Measurements from ENCODE around the gene TCEAL7. TPM values are rescaled to one million over a fixed set of nuclear protein-coding genes. Genes with fewer than 3 reads are reported as not detected.

Gene TCEAL7
- total RNA-seq, 4 donors from 2014 or later, result 10.0 to 20.5 (median 13.6) TPM

DNA sequence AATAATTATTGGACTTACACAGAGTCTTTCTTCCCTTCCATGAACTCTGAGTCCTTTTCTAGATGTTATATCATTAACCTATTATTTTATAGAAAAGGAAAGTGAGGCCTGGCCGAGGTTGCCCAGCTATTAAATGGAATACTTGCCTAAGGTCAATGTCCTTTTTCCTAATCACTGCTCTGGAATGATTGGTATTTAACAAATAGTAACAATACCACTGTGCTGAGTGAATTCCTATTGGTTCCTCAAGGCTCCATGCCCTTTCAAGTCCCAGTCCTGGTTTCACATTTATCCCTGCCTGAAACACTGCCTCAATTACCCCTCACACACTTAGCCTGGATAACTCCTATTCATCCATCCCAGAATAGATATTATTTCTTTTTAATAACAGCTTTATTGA lies 32.4 kb downstream of the TCEAL7 start:
- Histone ChIP-seq H3K9me3 (no peaks in the 10 kb centered on the region), H3K27ac (no peak overlapping the region), H3K36me3 (no peaks in the 10 kb centered on the region), H3K4me1 (peaks cover 0 to 6% (median 0%) of the 10 kb centered on the region in 3 donors), H3K4me3 (no peak overlapping the region), H3K27me3 (no peaks in the 10 kb centered on the region)
- WGBS, 2 donors (ENCODE audit: low coverage in 1 of 2), result 42 to 60% methylated on average over 1 of the region's 1 CpG
- no peak for ATAC-seq
- TF ChIP-seq POLR2AphosphoS5 (IDR thresholded peaks at IDR 0.05) (no peak), POLR2A (IDR thresholded peaks at IDR 0.05) (no peak), EP300 (IDR thresholded peaks at IDR 0.05) (no peak)
- TF ChIP-seq, protein P1, sequence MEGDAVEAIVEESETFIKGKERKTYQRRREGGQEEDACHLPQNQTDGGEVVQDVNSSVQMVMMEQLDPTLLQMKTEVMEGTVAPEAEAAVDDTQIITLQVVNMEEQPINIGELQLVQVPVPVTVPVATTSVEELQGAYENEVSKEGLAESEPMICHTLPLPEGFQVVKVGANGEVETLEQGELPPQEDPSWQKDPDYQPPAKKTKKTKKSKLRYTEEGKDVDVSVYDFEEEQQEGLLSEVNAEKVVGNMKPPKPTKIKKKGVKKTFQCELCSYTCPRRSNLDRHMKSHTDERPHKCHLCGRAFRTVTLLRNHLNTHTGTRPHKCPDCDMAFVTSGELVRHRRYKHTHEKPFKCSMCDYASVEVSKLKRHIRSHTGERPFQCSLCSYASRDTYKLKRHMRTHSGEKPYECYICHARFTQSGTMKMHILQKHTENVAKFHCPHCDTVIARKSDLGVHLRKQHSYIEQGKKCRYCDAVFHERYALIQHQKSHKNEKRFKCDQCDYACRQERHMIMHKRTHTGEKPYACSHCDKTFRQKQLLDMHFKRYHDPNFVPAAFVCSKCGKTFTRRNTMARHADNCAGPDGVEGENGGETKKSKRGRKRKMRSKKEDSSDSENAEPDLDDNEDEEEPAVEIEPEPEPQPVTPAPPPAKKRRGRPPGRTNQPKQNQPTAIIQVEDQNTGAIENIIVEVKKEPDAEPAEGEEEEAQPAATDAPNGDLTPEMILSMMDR (IDR thresholded peaks at IDR 0.05), result no peak

DNA sequence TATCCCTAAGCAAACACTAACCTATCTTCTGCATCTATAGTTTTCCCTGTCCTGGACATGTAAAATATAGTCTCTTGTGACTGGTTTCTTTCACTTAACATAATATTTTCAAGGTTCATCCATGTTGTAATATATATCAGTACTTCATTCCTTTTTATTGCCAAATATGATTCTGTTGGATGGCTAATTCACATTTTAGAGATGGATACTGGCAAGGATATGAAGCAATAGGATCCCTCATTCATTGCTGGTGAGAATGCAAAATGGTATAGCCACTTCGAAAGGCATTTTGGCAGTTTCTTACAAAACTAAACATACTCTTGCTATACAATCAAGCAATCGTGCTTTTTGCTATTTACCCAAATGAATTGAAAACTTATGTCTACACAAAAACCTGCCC lies 33.0 kb downstream of the TCEAL7 start:
- Histone ChIP-seq H3K36me3 (no peaks in the 10 kb centered on the region), H3K4me3 (no peak overlapping the region), H3K9me3 (no peaks in the 10 kb centered on the region), H3K4me1 (no peaks in the 10 kb centered on the region), H3K27ac (no peak overlapping the region), H3K27me3 (no peaks in the 10 kb centered on the region)
- TF ChIP-seq, protein P1 (IDR thresholded peaks at IDR 0.05), result no peak
- TF ChIP-seq EP300 (IDR thresholded peaks at IDR 0.05) (no peak), POLR2AphosphoS5 (IDR thresholded peaks at IDR 0.05) (no peak), POLR2A (IDR thresholded peaks at IDR 0.05) (no peak)
- 82 to 89% methylated on average over 2 of the region's 2 CpGs for WGBS, 2 donors (ENCODE audit: low coverage in 1 of 2)
- ATAC-seq, result no peak

DNA sequence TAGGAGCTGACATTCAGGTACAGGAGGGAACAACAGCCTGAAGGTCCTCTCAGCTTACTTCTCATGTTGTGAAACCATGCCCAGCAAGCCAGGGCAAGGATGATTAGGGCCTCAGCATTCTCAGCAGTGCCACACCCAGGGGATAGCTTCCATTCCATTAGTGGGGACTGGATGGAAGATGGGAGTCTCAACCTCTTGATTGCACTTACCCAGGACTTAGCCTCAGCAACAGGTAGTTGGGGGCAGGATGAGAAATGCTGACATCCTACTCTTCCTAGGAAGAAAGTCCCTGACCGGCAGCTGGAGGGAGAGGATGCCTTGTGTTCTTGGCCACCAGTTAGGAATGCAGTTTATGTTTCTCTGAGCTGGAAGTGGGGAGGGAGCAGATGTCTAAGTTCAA lies 37.5 kb downstream of the TCEAL7 start:
- Histone ChIP-seq H3K9me3 (no peaks in the 10 kb centered on the region), H3K4me1 (no peaks in the 10 kb centered on the region), H3K27me3 (no peaks in the 10 kb centered on the region), H3K36me3 (no peaks in the 10 kb centered on the region), H3K4me3 (no peak overlapping the region), H3K27ac (no peak overlapping the region)
- TF ChIP-seq, protein P1 (IDR thresholded peaks at IDR 0.05), result no peak
- no peak for TF ChIP-seq EP300 (IDR thresholded peaks at IDR 0.05)
- no peak for TF ChIP-seq POLR2AphosphoS5 (IDR thresholded peaks at IDR 0.05)
- WGBS, 2 donors (ENCODE audit: low coverage in 1 of 2), result 38% methylated on average over 1 of the region's 1 CpG; no CpG with 5 or more reads in 1 of the 2 donors
- ATAC-seq, result no peak

DNA sequence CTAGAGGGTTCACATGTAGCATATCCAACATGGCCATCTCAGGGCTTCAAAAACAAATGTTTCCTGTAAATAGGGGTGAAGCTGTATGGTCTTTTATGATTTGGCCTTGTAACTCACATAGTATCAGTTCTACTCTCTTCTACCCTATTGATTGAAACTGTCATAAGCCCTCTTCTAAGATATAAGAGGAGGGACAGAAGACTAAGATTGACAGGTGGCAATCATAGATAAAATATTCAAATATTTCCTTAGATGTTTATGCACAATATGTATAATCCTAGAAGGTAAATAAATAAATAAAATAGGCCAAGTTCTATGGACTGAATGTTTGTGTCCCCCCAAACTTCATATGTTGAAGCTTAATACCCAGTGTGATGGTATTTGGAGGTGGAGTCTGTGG lies 39.4 kb downstream of the TCEAL7 start:
- Histone ChIP-seq H3K27ac (no peak overlapping the region), H3K4me1 (no peaks in the 10 kb centered on the region), H3K36me3 (no peaks in the 10 kb centered on the region), H3K4me3 (no peak overlapping the region), H3K9me3 (no peaks in the 10 kb centered on the region), H3K27me3 (no peaks in the 10 kb centered on the region)
- ATAC-seq, result no peak
- TF ChIP-seq POLR2A (IDR thresholded peaks at IDR 0.05) (no peak), POLR2AphosphoS5 (IDR thresholded peaks at IDR 0.05) (no peak), EP300 (IDR thresholded peaks at IDR 0.05) (no peak)
- TF ChIP-seq, protein P1 (IDR thresholded peaks at IDR 0.05), result no peak

DNA sequence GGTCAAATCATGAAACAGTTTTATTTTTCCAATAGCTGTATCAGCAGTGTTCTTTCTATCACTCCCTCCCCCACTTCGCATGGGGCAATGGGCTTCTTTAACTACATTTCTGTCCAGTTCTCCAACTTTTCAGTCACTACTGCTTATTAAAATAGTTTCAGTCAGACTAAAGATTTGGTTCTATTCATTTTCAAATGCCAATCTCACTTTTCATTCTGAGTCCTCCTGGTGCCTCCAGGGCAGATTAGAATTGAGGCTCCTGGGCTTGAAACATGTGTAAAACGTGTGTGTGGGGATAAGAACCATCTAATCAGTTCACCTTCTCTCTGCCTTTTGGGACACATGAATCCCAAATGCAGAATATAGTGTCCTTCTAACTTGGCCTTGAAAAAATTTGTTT lies 42.8 kb downstream of the TCEAL7 start:
- H3K27me3 ChIP-seq, result no peaks in the 10 kb centered on the region
- TF ChIP-seq POLR2A (IDR thresholded peaks at IDR 0.05) (no peak), POLR2AphosphoS5 (IDR thresholded peaks at IDR 0.05) (no peak), EP300 (IDR thresholded peaks at IDR 0.05) (no peak)
- TF ChIP-seq, protein P1 (IDR thresholded peaks at IDR 0.05), result no peak
- H3K4me3 ChIP-seq, result no peak overlapping the region
- no peaks in the 10 kb centered on the region for H3K9me3 ChIP-seq
- H3K4me1 ChIP-seq, result peaks cover 0 to 9% (median 0%) of the 10 kb centered on the region in 3 donors
- WGBS, 2 donors (ENCODE audit: low coverage in 1 of 2), result 0 to 92% methylated on average over 1 to 2 of the region's 2 CpGs
- no peaks in the 10 kb centered on the region for H3K36me3 ChIP-seq
- ATAC-seq, result no peak
- no peak overlapping the region for H3K27ac ChIP-seq

All from gastroesophageal sphincter (tissue), 4 donors.